Activated CD8-positive, alpha-beta T cell treated with anti-CD3 and anti-CD28 coated beads for 36 hours (primary cell): ENCODE results near the gene HTATIP2. TPM values are rescaled to one million over a fixed set of nuclear protein-coding genes. Genes with fewer than 3 reads are reported as not detected.
"Not testable (repeated sequence)": the region's sequence is repeated elsewhere in the genome, so short reads cannot be mapped to it uniquely, and the experiment has no call there.

ENCODE experiments used
- ATAC-seq: fragments of 200-7000 bp; cut with Tn5 transposase; one replicate; pipeline ENCODE4 v1.10.0; 2021; ENCODE audit warnings: mild to moderate bottlenecking, moderate library complexity
- CTCF ChIA-PET: fragments of 350-600 bp; sonication (Branson Sonifier 250); formaldehyde crosslinking; loops from one replicate; lab custom pipeline; 2021; ENCODE audit warnings: antibody characterized with exemption; lab: Charles Lee
- POLR2A ChIA-PET: fragments of 350-600 bp; sonication (Branson Sonifier 250); formaldehyde crosslinking; loops from one replicate; lab custom pipeline; 2021; ENCODE audit warnings: antibody characterized with exemption; lab: Charles Lee
- DNase-seq: peaks from one replicate; pipeline ENCODE4 v3.0.0-alpha.2; 2020
- H3K27ac Mint-ChIP-seq: one replicate; pipeline ENCODE4 v1.8.0; 2021; ENCODE audit warnings: mild to moderate bottlenecking, mixed read lengths
- H3K27me3 Mint-ChIP-seq: one replicate; pipeline ENCODE4 v1.8.0; 2021; ENCODE audit warnings: mixed read lengths
- H3K36me3 Mint-ChIP-seq: one replicate; pipeline ENCODE4 v1.8.0; 2021; ENCODE audit warnings: low read depth, mixed read lengths
- H3K4me1 Mint-ChIP-seq: one replicate; pipeline ENCODE4 v1.8.0; 2021; ENCODE audit warnings: low read depth, mixed read lengths
- H3K4me3 Mint-ChIP-seq: one replicate; pipeline ENCODE4 v1.8.0; 2021; ENCODE audit warnings: mild to moderate bottlenecking, moderate library complexity, mixed read lengths
- H3K9me3 Mint-ChIP-seq: one replicate; pipeline ENCODE4 v1.8.0; 2021; ENCODE audit warnings: mixed read lengths
- CTCF ChIP-seq: fragments of 200-600 bp; IDR thresholded peaks from one replicate; pipeline ENCODE4 v1.8.0; 2022; ENCODE audit warnings: antibody characterized with exemption, mild to moderate bottlenecking
- intact Hi-C: fragments of 100-400 bp; cut with micrococcal nuclease; formaldehyde crosslinking; loops from one replicate; pipeline ENCODE4 v1.10.0; 2022
- total RNA-seq, 2 experiments: library from RNA; stranded (reverse); gene quantifications; one replicate each; pipeline ENCODE4 v1.2.3, GENCODE V29; 2021

HTATIP2 gene
- total RNA-seq, 2 experiments from 2014 or later, result 42.8 to 44.8 TPM

GRCh38 chr11:20360650-20361049 is 2.9 kb upstream of the HTATIP2 start:
- ChIA-PET CTCF (interaction anchor here (1.0 to 4.3 kb wide), 4 partner anchors 9 to 232 kb away, joined by 3 to 31 read pairs (median 4); no protein-coding TSS in a partner anchor), POLR2A (interaction anchor here (0.5 to 0.8 kb wide), 2 partner anchors 150 to 1727 kb away, joined by 3 read pairs; no protein-coding TSS in a partner anchor)
- peak; percentile 61 for DNase-seq
- TF ChIP-seq CTCF, result no peak
- H3K27me3 Mint-ChIP-seq, result no peaks in the 10 kb centered on the region
- peaks cover 36% of the 10 kb centered on the region for H3K4me1 Mint-ChIP-seq
- H3K27ac Mint-ChIP-seq, result peak overlapping the region; percentile 81
- peaks cover 6% of the 10 kb centered on the region for H3K9me3 Mint-ChIP-seq
- intact Hi-C loops, result no loop called here
- peaks cover 19% of the 10 kb centered on the region for H3K36me3 Mint-ChIP-seq
- H3K4me3 Mint-ChIP-seq, result peak overlapping the region; percentile 61
- ATAC-seq, result peak; percentile 60

GRCh38 chr11:20362481-20362880 is 1.0 kb upstream of the HTATIP2 start:
- ChIA-PET CTCF (interaction anchor here (0.7 to 3.8 kb wide), 2 partner anchors 8 to 25 kb away, joined by 3 to 29 read pairs; partner anchors contain the start of gene PRMT3), POLR2A (no interaction called here)
- ATAC-seq, result no peak
- Mint-ChIP-seq H3K4me1 (peaks cover 52% of the 10 kb centered on the region), H3K4me3 (peak overlapping the region; percentile 81), H3K27ac (peak overlapping the region; percentile 89), H3K36me3 (peaks cover 35% of the 10 kb centered on the region), H3K27me3 (no peaks in the 10 kb centered on the region), H3K9me3 (peaks cover 6% of the 10 kb centered on the region)
- TF ChIP-seq CTCF, result no peak
- no peak for DNase-seq
- intact Hi-C loops, result no loop called here

- DNase-seq (no peak), ATAC-seq (peak; percentile 3)
- Mint-ChIP-seq H3K4me3 (peak overlapping the region; percentile 81), H3K36me3 (peaks cover 38% of the 10 kb centered on the region), H3K9me3 (peaks cover 6% of the 10 kb centered on the region), H3K27me3 (no peaks in the 10 kb centered on the region), H3K4me1 (peaks cover 56% of the 10 kb centered on the region), H3K27ac (peak overlapping the region; percentile 89)
- ChIA-PET CTCF (interaction anchor here (0.7 to 3.8 kb wide), 2 partner anchors 8 to 24 kb away, joined by 3 to 29 read pairs; partner anchors contain the start of gene PRMT3), POLR2A (no interaction called here)
- intact Hi-C loops, result no loop called here
- no peak for TF ChIP-seq CTCF
Measured at GRCh38 chr11:20363149-20363499, 390 bp upstream of the HTATIP2 start.

- DNase-seq (no peak), ATAC-seq (no peak)
- H3K36me3 Mint-ChIP-seq, result peaks cover 51% of the 10 kb centered on the region
- no peaks in the 10 kb centered on the region for H3K27me3 Mint-ChIP-seq
- peak overlapping the region; percentile 81 for H3K4me3 Mint-ChIP-seq
- peak overlapping the region; percentile 86 for H3K27ac Mint-ChIP-seq
- H3K4me1 Mint-ChIP-seq, result peaks cover 60% of the 10 kb centered on the region
- CTCF ChIA-PET, result interaction anchor here (0.9 to 3.8 kb wide), 3 partner anchors 9 to 236 kb away, joined by 3 to 29 read pairs (median 4); no protein-coding TSS in a partner anchor
- POLR2A ChIA-PET, result interaction anchor here (1.2 to 1.6 kb wide), 2 partner anchors 8 to 10 kb away, joined by 3 read pairs; no protein-coding TSS in a partner anchor
- intact Hi-C loops, result no loop called here
- peaks cover 6% of the 10 kb centered on the region for H3K9me3 Mint-ChIP-seq
- TF ChIP-seq CTCF, result no peak
Measured at GRCh38 chr11:20364341-20364792, 853 bp downstream of the HTATIP2 start.

- ChIA-PET CTCF (interaction anchor here (3.8 kb wide), 1 partner anchor 11 kb away, joined by 29 read pairs; no protein-coding TSS in a partner anchor), POLR2A (interaction anchor here (1.6 kb wide), 1 partner anchor 9 kb away, joined by 3 read pairs; no protein-coding TSS in a partner anchor)
- H3K9me3 Mint-ChIP-seq, intact Hi-C loops, H3K27me3 Mint-ChIP-seq, DNase-seq, ATAC-seq, H3K27ac Mint-ChIP-seq: not testable (repeated sequence)
- H3K36me3 Mint-ChIP-seq, result peaks cover 60% of the 10 kb centered on the region
- peaks cover 59% of the 10 kb centered on the region for H3K4me1 Mint-ChIP-seq
- H3K4me3 Mint-ChIP-seq, result peak overlapping the region; percentile 81
Measured at GRCh38 chr11:20365465-20365864, 2.0 kb downstream of the HTATIP2 start.
